NCI-H748 treated with DMSO at 0.1 percent for 48 hours (cell line): ENCODE data around the gene MYO1E.

ENCODE experiments used
- DNase-seq: peaks from one replicate; lab custom pipeline; 2025; lab: John Stamatoyannopoulos, UW

The MYO1E gene

DNA sequence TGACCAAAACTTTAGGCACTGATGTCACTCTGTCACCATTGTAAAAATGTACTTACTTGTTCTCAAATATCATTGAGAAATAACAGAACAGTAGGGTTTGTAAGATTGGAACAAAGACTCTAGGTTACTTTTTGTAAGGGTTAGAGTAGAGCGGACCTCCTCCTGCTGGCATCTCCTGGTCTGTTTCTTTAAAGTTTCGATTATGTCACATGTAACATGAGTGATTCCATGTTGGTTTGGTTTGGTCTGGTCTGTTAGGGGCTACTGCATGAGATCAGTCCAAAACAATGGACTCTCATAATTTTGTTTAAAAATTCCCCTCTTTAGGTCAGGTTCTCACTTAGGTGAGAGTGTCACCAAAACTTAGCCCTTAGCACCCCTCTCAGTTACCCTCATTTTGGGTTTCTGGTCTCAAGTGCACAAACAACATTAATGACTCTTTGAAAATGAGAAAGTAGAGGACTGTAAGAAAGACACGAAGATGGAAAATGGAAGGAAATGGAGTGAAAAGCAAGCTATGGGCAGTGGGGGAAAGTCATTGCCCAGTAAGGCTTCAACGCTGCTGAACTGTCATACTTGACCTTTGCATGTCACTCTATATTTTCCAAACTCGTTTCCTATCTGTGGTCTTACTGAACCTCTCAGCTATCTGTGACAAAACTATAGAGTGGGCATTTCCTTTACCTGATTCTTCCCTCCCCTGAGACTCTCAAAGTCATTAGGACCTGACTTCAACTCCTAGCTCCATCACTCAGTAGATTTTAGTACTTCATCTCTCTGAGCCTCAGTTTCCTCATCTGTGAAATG lies 113.3 kb downstream of the MYO1E start:
- DNase-seq: no peak

DNA sequence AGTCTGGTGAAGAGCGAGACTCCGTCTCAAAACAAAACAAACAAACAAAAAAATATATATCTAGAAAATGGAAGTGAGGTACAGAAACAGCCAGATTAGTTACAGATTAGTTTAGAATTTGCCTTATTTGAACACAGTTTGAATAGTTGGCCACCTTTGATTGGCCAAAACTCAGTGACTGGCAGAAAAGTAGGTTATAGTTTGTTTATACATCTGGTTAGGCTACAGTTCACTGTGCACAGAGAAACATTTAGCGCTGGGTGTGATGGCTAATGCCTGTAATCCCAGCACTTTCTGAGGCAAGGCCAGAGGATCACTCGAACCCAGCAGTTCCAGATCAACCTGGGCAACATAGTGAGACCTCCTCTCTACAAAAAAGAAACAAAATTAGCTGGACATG lies 114.4 kb downstream of the MYO1E start:
- no peak for DNase-seq

DNA sequence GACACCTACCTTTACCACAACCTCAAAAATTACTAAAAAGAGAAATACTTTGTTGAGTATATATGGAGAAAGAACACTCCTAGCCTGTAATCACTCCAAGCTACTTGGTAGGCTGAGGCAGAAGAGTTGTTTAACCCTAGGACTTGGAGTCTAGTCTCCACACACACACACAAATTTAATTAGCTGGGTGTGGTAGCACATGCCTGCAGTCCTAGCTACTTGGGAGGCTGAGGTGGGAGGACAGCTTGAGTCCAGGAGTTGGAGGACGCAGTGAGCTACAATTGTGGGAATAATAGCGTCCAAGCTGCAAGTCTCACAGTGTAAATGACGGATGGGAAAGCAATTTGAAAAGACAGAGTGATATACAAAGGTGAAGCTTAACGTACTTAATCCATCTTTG lies 115.5 kb downstream of the MYO1E start:
- no peak for DNase-seq

DNA sequence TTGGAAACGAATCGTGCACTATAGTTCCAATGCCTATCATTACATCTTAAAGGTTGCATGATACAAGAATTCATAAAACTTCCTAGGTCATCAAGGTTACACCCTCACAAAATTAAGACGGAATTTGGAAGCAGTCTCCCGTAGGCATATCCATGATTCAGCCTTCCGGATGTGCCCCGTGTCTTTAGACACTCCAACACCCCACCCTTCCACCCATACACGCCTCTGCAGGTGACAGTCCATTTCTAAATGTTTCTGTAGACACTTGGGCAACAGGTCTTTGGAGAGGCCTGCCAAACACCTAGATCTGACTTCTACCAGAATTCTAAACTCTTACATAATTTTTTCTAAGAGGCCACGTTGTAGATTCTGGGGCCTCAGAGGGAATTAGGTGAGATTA lies 116.2 kb downstream of the MYO1E start:
- DNase-seq: no peak

DNA sequence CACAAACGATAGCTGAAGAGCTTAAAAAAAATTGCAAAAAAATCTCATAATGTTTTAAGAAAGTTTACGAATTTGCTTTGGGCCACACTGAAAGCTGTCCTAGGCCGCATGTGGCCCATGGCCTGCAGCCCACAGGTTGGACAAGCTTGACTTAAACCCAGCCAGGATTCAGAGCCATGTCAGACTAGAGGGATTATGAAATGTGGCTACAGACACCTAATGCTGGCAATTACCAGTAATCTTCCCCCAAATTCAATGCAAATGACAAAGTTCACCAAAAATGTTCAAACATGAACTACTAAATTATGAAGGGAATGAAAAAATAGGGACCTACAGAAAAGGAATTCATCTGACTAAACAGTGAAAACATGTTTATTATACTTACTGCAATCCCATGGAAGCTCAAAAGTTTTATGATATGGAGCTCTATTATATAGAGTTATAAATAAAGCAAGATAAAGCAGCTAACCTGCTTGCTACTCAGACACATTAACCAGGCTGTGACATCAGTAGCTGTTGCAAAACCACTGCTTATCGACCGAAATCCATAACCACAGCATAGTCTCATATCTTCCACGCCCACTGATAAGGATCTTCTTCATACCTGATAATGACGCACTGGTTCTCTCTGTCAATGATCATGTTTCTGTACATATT lies 116.9 kb downstream of the MYO1E start:
- DNase-seq: no peak

DNA sequence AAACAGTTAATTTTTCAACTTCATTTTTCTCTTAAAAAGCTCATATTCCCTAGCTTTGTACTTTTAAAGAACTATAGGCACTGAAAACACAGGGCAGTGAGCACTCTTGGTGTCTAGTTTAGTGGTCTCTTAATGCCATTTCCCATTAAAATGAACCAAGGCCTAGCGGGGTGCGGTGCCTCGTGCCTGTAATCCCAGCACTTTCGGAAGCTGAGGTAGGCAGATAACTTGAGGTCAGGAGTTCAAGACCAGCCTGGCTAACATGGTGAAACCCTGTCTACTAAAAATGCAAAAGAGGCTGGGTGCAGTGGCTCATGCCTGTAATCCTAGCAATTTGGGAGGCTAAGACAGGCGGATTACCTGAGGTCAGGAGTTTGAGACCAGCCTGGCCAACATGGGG lies 120.5 kb downstream of the MYO1E start:
- DNase-seq: no peak

DNA sequence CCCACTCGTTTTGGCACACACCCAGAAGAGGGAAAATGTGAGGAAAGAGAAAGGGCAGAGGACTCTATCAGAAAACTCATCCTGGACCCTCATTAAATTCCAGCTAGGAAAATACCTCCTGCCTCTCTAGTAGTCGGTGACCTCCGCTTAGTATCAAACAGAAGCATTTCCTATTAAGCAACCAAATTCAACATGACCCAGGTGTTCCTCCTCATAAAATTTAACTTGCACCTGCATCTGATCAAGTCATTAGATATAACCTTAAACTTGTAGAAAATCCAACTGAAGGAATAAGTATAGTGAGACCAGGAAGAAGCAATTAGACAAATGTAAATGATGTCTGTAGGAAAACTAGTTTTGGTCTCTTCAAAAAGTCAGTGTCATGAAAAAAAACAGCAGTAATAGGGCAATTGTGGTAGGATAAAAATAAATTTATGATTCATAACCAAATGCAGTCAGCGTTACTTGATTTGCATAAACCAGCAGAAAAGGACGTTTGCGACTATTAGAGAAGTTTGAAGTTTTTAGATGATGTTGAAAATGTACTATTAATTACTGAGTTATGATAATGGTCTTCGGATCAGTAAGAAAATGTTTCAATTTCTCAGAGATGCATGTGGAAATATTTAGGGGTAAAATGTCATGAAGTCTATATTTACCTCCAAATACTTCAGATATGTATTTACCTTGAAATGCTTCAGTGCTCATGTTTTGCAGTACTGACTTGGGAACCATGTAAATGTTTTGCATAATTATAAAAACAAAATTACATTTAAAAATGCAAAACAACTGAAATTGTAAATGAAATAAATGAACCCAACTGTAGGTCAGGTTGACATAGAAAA lies 121.4 kb downstream of the MYO1E start:
- no peak for DNase-seq

DNA sequence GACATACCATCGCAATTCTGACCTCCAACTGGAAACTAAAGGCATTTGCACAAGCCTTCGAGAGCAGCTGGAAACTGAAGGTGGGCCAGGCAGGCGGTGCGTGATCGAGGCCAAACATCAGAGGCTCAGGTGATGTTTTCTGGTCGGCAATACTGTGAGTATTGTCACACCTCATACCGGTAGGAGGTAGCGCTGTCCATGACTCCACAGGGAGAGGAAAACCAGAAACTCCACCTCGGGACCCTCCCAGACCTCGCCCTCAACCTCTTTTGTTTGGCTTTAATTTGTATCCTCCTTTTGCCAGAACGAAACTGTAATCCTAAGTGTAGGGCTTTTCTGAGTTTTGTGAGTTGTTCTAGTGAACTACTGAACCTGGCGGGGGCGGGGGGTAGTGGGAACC lies 122.4 kb downstream of the MYO1E start:
- DNase-seq: no peak

DNA sequence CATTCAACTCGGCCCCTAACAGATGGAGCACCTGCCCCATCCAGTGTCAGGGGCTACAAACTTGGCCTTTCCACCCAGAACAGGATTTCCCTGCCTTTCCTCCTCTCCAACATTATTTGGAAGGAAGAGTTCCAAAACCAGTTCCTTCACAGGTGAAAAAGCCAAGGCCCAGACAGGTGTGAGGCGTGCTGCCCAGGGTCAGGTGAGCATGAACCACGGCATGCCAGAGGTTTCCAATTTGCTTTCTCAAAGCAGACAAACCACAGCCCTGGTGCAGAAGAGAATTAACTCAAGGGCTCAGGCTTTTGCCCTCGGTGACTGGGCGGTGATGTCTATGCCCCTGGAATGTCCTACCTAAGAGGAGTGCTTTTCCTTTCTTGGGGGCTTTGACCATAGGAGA lies 122.9 kb downstream of the MYO1E start:
- no peak for DNase-seq

DNA sequence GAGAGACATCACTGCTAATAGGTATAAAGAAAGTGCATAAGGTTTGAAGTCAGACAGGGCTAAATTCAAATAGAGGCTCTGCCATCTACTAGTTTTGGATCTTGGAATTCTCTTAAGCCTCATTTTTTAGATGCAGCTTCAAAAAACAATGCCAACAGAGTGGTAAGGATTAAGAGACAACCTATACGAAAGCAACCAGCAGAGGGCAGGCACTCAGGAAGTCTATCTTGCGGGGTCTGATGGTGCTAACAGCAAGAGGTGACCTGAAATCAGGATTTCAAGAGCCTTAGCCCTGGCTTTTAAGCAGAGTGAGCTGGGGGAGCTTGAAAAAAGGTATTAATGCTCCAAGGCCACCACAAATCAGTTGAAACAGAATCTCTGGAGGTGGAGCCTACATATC lies 125.3 kb downstream of the MYO1E start:
- DNase-seq: no peak

DNA sequence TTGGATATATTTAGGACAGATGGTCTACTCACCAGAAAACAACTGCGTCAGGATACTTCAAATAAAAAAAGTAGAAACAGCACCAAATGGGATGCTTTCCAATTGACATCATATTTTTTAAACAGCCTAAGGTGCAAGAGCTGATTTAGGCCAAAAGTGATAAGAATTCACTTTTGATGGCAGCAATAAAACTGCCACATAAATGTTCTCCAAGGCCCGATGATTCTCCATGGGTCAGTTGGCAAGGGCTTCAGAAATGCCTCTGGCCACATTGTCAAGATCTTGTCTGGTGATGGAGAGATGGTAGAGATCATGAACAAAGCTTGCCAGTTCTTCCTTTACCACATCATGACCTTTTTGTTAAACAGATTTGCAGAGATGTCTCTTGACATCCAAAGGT lies 127.1 kb downstream of the MYO1E start:
- no peak for DNase-seq

DNA sequence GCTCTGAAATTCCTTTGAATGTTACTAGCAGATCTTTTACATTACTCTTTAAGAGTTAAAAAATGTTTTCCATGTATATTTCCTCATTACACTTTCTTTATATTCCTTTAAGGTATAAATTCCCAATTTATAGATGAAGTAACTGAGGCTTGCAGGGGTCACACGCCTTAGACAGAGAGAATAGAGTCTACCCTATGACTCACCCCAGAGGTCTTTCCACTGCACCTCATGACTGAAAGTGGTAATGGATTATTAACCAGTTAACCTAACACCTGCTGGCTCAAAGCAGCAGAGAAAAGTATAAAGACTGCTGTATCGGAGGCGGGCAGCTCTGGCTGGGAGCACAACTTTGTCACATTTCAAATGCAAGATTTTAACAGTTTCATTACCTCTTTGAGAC lies 128.3 kb downstream of the MYO1E start:
- no peak for DNase-seq

DNA sequence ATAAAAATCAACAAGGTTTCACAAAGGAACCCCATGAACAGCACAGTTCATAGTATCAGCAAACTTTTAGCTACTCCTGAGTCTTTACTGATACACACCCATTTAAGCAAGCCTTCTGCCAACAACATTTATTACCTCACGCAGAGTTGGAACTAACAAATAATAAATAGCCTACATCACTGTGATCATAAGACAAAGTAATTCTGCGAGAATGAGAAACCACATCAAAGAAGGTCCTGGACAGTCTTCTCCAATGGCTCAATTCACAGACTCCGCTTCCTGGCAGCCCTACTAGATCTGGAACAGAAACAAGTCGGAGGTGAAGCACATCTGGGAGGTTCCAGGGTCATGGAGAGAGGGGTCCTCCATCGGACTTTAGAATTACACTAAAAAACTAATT lies 129.0 kb downstream of the MYO1E start:
- DNase-seq: no peak

DNA sequence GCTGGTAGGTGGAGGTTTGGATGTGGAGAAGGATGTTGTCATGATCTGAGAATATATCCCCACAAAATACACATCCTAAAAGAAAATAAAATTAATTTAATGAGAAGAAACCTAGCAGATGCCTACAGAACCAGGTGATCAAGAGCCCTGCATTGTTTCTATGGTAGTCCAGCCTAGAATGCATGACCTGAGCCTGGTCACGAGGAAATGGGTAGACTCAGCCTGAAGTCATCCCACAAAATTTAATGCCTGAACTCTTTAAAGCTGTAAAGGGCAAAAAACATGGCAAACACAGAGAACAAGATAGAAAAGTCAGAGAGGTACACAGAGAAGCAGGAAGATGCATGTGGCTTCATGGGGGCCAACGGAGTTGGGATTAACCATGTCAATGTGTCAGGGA lies 130.0 kb downstream of the MYO1E start:
- no peak for DNase-seq

DNA sequence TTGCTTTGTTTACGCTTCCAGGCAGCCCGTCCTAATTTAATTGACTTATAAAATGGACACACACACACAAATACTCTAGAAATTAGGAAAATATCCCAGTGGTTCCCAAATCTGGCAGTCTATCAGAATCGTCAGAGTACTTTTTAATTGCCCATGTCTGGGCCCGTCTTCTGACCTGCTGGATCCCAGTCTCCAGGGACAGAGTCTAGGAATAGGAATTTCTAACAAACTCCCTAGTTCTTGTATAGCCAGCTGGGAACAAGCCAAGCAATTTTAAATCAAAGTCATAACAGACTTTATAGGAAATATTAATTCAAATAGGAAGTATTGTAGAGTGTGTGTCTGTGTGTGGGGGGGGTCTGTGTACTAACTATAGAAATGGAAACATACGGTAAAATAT lies 132.6 kb downstream of the MYO1E start:
- DNase-seq: no peak

DNA sequence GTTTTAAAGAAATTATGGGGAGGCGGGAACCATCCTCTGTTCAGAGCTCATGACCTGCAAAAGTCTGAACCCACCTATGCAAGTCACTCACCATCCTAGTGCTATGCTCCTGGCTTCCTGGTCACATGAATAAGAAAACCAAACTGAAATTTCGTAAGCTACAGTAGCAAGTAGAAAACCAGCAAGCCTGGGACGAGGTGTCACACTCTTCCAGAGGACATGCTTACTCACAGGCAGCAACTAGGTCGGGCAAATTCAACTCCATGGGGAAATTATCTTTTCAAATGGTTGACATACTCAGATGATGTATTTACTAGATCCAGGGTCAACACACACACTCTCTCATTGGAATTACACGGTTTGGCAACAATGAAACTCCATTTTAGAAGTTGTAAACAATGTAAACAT lies 134.7 kb downstream of the MYO1E start:
- no peak for DNase-seq

DNA sequence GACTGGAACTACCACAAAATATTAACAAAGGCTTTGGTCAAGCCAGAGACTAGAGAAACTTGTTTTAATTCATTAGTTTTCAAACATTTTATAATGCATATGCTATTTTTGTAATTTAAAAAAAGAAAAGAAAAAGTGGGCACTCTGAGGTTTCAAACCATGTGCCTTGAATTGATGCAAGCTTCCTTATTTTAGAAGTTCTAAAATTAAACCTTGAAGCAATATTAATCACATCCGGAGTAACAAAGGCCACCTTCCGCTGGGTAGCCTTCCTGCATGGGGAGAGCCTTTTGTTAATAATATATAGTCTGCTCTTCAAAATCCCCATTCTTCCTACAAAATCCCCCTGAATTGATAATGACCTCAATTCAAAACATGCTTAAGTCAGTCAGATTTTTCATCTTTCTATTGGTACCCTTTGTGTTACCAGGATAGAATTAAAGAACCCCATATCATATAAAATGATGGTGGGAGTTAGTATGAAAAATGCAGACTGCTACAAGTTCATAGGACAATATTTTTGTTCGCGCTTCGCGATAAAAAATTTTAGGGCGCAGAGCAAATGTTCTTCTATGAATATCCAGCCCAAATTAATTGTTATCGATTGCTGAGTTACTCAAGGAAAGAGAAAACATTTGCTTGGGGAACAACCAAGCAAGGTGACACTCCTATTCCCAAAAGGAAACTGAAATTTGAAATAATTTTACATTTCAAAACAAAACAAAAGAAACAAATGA lies 135.4 kb downstream of the MYO1E start:
- DNase-seq: no peak

DNA sequence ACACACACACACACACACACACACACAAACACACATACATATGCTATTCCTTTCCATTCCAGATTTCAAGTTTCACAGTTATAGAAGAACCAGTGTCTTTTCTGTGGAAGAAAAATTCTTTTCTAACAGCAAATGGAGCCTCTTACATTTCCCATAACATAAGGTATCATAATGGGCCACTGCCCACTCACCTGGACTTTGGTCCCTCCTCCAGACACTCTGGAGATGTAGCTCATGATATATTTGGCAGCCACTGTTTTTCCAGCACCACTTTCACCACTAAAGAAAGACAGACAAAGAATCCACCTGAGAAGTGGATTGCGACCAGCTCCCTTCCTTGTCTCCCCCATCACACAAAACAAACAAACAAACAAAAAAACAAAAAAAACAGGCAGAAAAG lies 136.3 kb downstream of the MYO1E start:
- DNase-seq: no peak

DNA sequence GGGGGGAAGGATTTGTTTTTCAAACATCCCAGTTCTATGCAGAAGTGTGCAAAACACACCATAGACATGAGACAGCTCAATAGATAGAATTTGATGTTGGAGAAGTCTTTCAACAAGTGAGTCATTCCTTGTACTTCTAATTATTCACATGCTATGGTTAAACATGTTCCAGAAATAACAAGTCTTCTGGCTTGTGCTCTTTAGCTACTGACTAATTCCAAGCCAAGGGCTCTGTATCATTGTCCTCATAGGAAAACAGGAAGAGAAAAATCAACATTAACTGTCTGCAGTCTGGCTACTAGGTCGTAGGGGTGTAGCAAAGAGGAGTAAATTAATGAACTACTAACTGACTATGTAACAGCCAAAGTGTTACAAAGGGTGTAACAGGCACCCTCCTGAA lies 140.2 kb downstream of the MYO1E start:
- no peak for DNase-seq

DNA sequence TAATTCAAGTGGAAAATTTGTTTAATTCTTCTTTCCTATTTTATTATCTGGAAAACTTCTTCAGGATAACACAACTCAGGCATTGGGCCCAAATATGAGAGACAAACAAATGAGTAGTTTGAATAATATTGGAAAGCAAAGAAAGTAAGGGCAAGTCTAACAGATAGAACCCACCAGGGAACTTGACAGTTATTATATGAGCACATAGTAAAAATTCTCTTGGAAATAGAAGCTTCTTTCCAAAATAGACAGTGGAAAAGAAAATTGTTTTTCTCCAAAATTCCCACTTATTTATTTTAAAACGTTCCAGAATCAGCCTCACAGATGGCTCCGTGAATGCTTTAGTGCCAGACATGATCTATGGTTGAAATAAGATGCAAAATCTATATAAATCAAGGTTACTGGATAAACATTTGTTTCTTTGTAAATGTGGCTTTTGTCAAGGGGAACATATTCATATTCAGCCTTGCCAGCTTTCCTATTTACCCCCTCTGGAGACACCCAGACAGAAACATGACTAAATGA lies 142.1 kb downstream of the MYO1E start:
- no peak for DNase-seq

DNA sequence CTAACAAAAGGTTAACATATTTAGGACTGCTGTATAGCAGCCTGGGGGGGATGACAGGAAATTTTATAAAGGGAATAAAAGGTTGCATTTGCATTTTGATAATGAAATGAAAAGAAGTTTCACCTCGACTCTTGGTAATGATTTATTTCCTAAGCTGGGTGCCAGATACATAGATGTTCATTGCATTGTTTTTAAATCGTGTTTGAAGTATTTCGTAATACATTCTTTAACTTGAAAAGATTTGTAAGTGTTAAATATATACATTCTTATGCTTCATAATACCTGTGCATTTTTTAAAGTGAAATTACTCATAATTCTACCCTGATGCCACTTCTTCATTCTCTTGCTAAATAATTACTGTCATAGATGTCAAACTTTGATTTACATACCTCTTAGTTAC lies 143.2 kb downstream of the MYO1E start:
- no peak for DNase-seq

DNA sequence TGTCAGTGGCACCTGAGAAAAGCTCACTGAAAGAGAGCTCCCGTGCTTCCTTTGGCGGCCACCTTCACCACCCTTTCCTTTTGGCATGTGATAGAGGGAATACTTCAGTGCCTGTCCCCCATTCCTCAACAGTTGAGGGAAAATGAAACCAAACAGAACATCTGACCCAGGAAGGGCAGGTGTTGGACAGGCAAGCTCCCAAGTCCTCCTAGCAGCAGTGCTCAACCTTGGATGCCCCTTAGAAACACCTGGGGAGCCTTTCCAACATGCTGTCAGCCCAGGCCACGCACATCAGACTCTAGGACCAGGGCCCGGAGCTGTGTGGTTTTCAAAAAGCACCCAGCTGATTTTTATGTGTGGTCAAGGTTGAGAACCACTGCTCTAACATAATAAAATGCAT lies 143.7 kb downstream of the MYO1E start:
- DNase-seq: no peak
